HepG2 (cell line): ENCODE data around the gene CCDC69. TPM values are rescaled to one million over a fixed set of nuclear protein-coding genes. Genes with fewer than 3 reads are reported as not detected.

Experiments
- ATAC-seq: fragments of 200-7000 bp; cut with Tn5 transposase; 3 replicates; pipeline ENCODE4 v1.9.1; 2020; ENCODE audit warnings: mild to moderate bottlenecking, moderate library complexity
- BruUV-seq: library from RNA; stranded (reverse); fragments of 400-500 nt; replicated peaks from 2 replicates; lab custom pipeline; 2021; lab: Mats Ljungman, UMichigan
- CTCF ChIA-PET: fragments of 300-600 bp; formaldehyde crosslinking; extraction: SDS; loops from one replicate; lab custom pipeline; 2021; ENCODE audit warnings: low total read pairs, inconsistent platforms, low intra/inter-chr PET ratio; lab: Yijun Ruan, JAX
- POLR2A ChIA-PET: fragments of 350-600 bp; sonication (Branson Sonifier 250); formaldehyde crosslinking; loops from one replicate; lab custom pipeline; 2020; ENCODE audit warnings: antibody characterized with exemption, inconsistent platforms; lab: Yijun Ruan, JAX
- DNase-seq: peaks from one replicate; pipeline ENCODE4 v3.0.0-alpha.2; 2015; ENCODE audit warnings: low spot score
- FAIRE-seq: peaks from 3 replicates; lab custom pipeline; 2011; peaks lifted over from hg19 to GRCh38; lab: Jason Lieb, UNC
- H2AFZ ChIP-seq: one replicate; pipeline ENCODE4 v1.6.1; 2011; ENCODE audit warnings: low read length, inconsistent platforms
- H3K27ac ChIP-seq: fragments of 300-600 bp; 3 replicates; pipeline ENCODE4 v1.8.0; 2011; ENCODE audit warnings: mixed run types, mild to moderate bottlenecking, mixed read lengths, low read length, inconsistent platforms; ENCODE audit not compliant: insufficient read depth; ENCODE audit errors: extremely low read length
- H3K27me3 ChIP-seq, 2 experiments: fragments of 200-600 bp in 1 of 2; 2 replicates in 1 of 2; 3 replicates in 1 of 2; pipeline versions ENCODE4 v1.6.0 to v1.8.0; 2011; ENCODE audit warnings: low read length in 2 of 2, mild to moderate bottlenecking in 2 of 2, moderate library complexity in 2 of 2, inconsistent platforms in 1 of 2; ENCODE audit not compliant: insufficient read depth in 2 of 2, control insufficient read depth in 1 of 2
- H3K36me3 ChIP-seq, 2 experiments: fragments of 200-600 bp in 1 of 2; replicated peaks in 1 of 2; 2 replicates in 1 of 2; 3 replicates in 1 of 2; pipeline versions ENCODE4 v1.5.1 to v1.8.0; 2011; ENCODE audit warnings: low read length in 2 of 2, inconsistent platforms in 1 of 2; ENCODE audit not compliant: insufficient read depth in 2 of 2, control insufficient read depth in 1 of 2
- H3K4me1 ChIP-seq: 2 replicates; pipeline ENCODE4 v1.5.1; 2012; ENCODE audit warnings: low read length, inconsistent platforms; ENCODE audit not compliant: insufficient read depth
- H3K4me2 ChIP-seq: 2 replicates; pipeline ENCODE4 v1.6.0; 2011; ENCODE audit warnings: low read depth, low read length, inconsistent platforms
- H3K4me3 ChIP-seq, 3 experiments: fragments of 200-600 bp in 1 of 3; sonication (generic), shearing (Covaris generic) in 1 of 3; replicated peaks in 1 of 3; 2 replicates each; pipeline ENCODE4 v1.5.1; 2011 to 2016; ENCODE audit warnings: low read length in 3 of 3, inconsistent platforms in 2 of 3, low read depth in 2 of 3, mild to moderate bottlenecking in 2 of 3, control low read depth in 1 of 3, mixed read lengths in 1 of 3; ENCODE audit not compliant: insufficient read depth in 1 of 3
- H3K79me2 ChIP-seq: one replicate; pipeline ENCODE4 v1.6.1; 2011; ENCODE audit warnings: low read length, inconsistent platforms; ENCODE audit not compliant: insufficient read depth
- H3K9ac ChIP-seq: 2 replicates; pipeline ENCODE4 v1.6.0; 2011; ENCODE audit warnings: mild to moderate bottlenecking, low read depth, low read length, inconsistent platforms; ENCODE audit not compliant: insufficient read depth
- H3K9me3 ChIP-seq: 2 replicates; pipeline ENCODE4 v1.5.1; 2012; ENCODE audit warnings: mild to moderate bottlenecking, low read length
- H4K20me1 ChIP-seq: 2 replicates; pipeline ENCODE4 v1.6.0; 2011; ENCODE audit warnings: inconsistent platforms, mild to moderate bottlenecking, low read length, moderate library complexity; ENCODE audit not compliant: insufficient read depth
- AGO1 ChIP-seq: fragments of 200-400 bp; formaldehyde crosslinking; IDR thresholded peaks from 2 replicates; pipeline ENCODE4 v1.6.1; 2017; ENCODE audit warnings: mild to moderate bottlenecking, low read depth, low read length, moderate library complexity; ENCODE audit not compliant: poor library complexity, severe bottlenecking
- ATF4 ChIP-seq, 2 experiments: fragments of 450-650 bp in 1 of 2; sonication (generic) in 1 of 2; formaldehyde crosslinking; IDR thresholded peaks; 2 replicates each; pipeline versions ENCODE4 v1.5.0 to v1.8.0; 2020 to 2022; ENCODE audit warnings: mild to moderate bottlenecking in 1 of 2, missing genetic modification reagents in 1 of 2
- CHD4 ChIP-seq: fragments of 200-600 bp; sonication (generic); IDR thresholded peaks from 2 replicates; pipeline ENCODE4 v1.7.0; 2017; ENCODE audit warnings: mild to moderate bottlenecking, low read length, borderline replicate concordance
- HDAC2 ChIP-seq: sonication (generic); formaldehyde crosslinking; IDR thresholded peaks from 2 replicates; pipeline ENCODE4 v1.4.0; 2020; ENCODE audit warnings: missing genetic modification reagents
- NR2F1 ChIP-seq, 2 experiments: fragments of 450-650 bp in 1 of 2; formaldehyde crosslinking in 1 of 2; IDR thresholded peaks; 2 replicates each; pipeline versions ENCODE4 v1.5.0 to v1.6.1; 2016 to 2020; ENCODE audit warnings: mild to moderate bottlenecking in 1 of 2, missing compliant biosample characterization in 1 of 2, missing genetic modification reagents in 1 of 2, moderate library complexity in 1 of 2
- ONECUT2 ChIP-seq: sonication (generic); formaldehyde crosslinking; IDR thresholded peaks from 2 replicates; pipeline ENCODE4 v1.4.0; 2020; ENCODE audit warnings: missing genetic modification reagents
- XRCC5 ChIP-seq: fragments of 200-400 bp; formaldehyde crosslinking; optimal IDR thresholded peaks from 2 replicates; pipeline ENCODE3; 2017; ENCODE audit warnings: mild to moderate bottlenecking, low read length
- ZBTB34 ChIP-seq: sonication (generic); formaldehyde crosslinking; IDR thresholded peaks from 2 replicates; pipeline ENCODE4 v1.8.0; 2022; ENCODE audit warnings: mild to moderate bottlenecking, missing genetic modification reagents
- ZFP36 ChIP-seq: fragments of 150-350 bp; IDR thresholded peaks from 2 replicates; pipeline ENCODE4 v1.6.1; 2018; ENCODE audit warnings: borderline replicate concordance, low read length, low read depth; ENCODE audit not compliant: partially characterized antibody
- ZFP36L2 ChIP-seq: sonication (generic); formaldehyde crosslinking; IDR thresholded peaks from 2 replicates; pipeline ENCODE4 v1.4.0; 2020; ENCODE audit warnings: missing genetic modification reagents
- ZNF337 ChIP-seq: sonication (generic); formaldehyde crosslinking; IDR thresholded peaks from 2 replicates; pipeline ENCODE4 v1.5.1; 2020; ENCODE audit warnings: missing genetic modification reagents, low read depth, mild to moderate bottlenecking, borderline replicate concordance
- ZNF383 ChIP-seq: sonication (generic); formaldehyde crosslinking; IDR thresholded peaks from 2 replicates; pipeline ENCODE4 v1.4.0; 2020; ENCODE audit warnings: missing genetic modification reagents, mild to moderate bottlenecking, borderline replicate concordance
- ZNF652 ChIP-seq: IDR thresholded peaks from 2 replicates; pipeline ENCODE4 v1.6.1; 2016; ENCODE audit warnings: low read depth, borderline replicate concordance
- WGBS: methylation state at CpG from one replicate; pipeline ENCODE4 v1.1.6; 2017; ENCODE audit warnings: low lambda C conversion rate; 5-methylcytosine and 5-hydroxymethylcytosine counted together
- in situ Hi-C: cut with HindIII; loops from 2 replicates; pipeline ENCODE4 v1.10.0; 2017; ENCODE audit warnings: low pct_unique_long_range_greater_than_20kb; ENCODE audit not compliant: extremely low pct_ligation_motif_present
- intact Hi-C: fragments of 100-400 bp; cut with micrococcal nuclease; formaldehyde crosslinking; loops from one replicate; pipeline ENCODE4 v1.10.0; 2022; ENCODE audit not compliant: unreplicated experiment
- polyA plus RNA-seq, 8 experiments: library from polyadenylated mRNA; depleted of rRNA in 3 of 8; stranded (reverse) in 7 of 8; unstranded in 1 of 8; fragments of >200 nt; fragmentation: Illumina TruSeq in 4 of 8; extraction: Trizol in 4 of 8; gene quantifications; 2 replicates each; pipeline versions ENCODE4 v1.2.1 to v1.2.3, GENCODE V29; 2011 to 2016; ENCODE audit warnings: low read depth in 4 of 8, missing spikeins in 1 of 8, mixed read lengths in 1 of 8; ENCODE audit not compliant: insufficient read depth in 1 of 8
- total RNA-seq, 5 experiments: library from RNA; depleted of rRNA; stranded (reverse); fragments of >200 nt; fragmentation: Illumina TruSeq; extraction: Trizol; gene quantifications; 2 replicates each; pipeline ENCODE4 v1.2.3, GENCODE V29; 2016; ENCODE audit warnings: low read depth in 1 of 5
- TF ChIP-seq, protein P1 (sequence below): IDR thresholded peaks from 2 replicates; pipeline ENCODE4 v1.6.1; 2016; ENCODE audit warnings: control low read depth
- TF ChIP-seq, protein P2 (sequence below): IDR thresholded peaks from 2 replicates; pipeline ENCODE4 v1.6.1; 2016; ENCODE audit warnings: missing compliant biosample characterization, missing genetic modification reagents, borderline replicate concordance

CCDC69 gene
- total and polyA plus RNA-seq, 2 of the 13 experiments (the other 11 are each of a cell fraction or from before 2014, with no cell fraction given), result 12.2 to 45.2 TPM

DNA sequence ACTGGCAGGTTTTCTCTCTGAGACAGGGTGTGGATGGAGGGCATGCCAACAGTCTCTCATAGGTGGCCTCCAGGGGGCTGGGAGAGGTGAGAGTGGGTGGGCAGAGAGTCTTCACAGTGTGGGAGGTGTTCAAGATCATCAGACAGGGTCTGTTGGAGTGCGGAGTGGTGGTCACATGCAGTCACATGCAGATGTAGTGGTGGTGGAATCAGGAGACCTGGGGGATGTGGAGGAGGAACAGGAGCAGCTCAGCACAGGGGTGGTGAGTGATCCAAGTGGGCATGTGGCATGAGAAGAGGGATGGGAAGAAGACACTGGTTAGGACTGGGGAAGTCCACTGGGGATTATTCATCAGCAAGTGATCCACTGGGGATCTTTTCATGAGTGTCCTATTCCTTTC lies 34.9 kb upstream of the CCDC69 start:
- ATAC-seq (no peak; the same call in 2 of the 3 replicates), FAIRE-seq (no peak), DNase-seq (no peak)
- peaks cover 0 to 3% of the 10 kb centered on the region in 2 experiments; a peak in 3 of 5 replicates for H3K36me3 ChIP-seq
- H3K9ac ChIP-seq, result no peak overlapping the region
- H3K4me3 ChIP-seq, result no peak overlapping the region
- WGBS, result 61% methylated on average over 1 of the region's 1 CpG
- H2AFZ ChIP-seq, result no peak overlapping the region
- H3K27ac ChIP-seq, result no peak overlapping the region
- ChIA-PET POLR2A (no interaction called here), CTCF (no interaction called here)
- no TSS peak for BruUV-seq
- TF ChIP-seq ZFP36 (no peak), NR2F1 (CRISPR knock-in tag; IDR thresholded peaks at IDR 0.05) (no peak), ZFP36L2 (CRISPR knock-in tag) (no peak), HDAC2 (CRISPR knock-in tag) (no peak)
- H3K27me3 ChIP-seq, result no peaks in the 10 kb centered on the region
- H3K9me3 ChIP-seq, result no peaks in the 10 kb centered on the region
- H4K20me1 ChIP-seq, result no peaks in the 10 kb centered on the region
- peaks cover 21% of the 10 kb centered on the region for H3K4me1 ChIP-seq
- no peak overlapping the region for H3K4me2 ChIP-seq
- in situ Hi-C loops, result no loop called here
- intact Hi-C loops, result no loop called here
- H3K79me2 ChIP-seq, result peaks cover 13% of the 10 kb centered on the region

GRCh38 chr5:151258201-151258611 lies 34.3 kb upstream of the CCDC69 start:
- POLR2A ChIA-PET, result no interaction called here
- no peaks in the 10 kb centered on the region for H3K9me3 ChIP-seq
- peaks cover 0 to 3% of the 10 kb centered on the region in 2 experiments; a peak in 2 of 5 replicates for H3K36me3 ChIP-seq
- ATAC-seq (no peak), DNase-seq (no peak), FAIRE-seq (no peak)
- H3K27me3 ChIP-seq, result no peaks in the 10 kb centered on the region; a peak in 1 of 5 replicates
- 100% methylated on average over 7 of the region's 7 CpGs for WGBS
- in situ Hi-C loops, result no loop called here
- BruUV-seq, result no TSS peak
- H2AFZ ChIP-seq, result no peak overlapping the region
- H3K4me2 ChIP-seq, result no peak overlapping the region
- H4K20me1 ChIP-seq, result no peaks in the 10 kb centered on the region
- H3K79me2 ChIP-seq, result peaks cover 19% of the 10 kb centered on the region
- H3K4me1 ChIP-seq, result peaks cover 23% of the 10 kb centered on the region
- CTCF ChIA-PET, result no interaction called here
- H3K9ac ChIP-seq, result no peak overlapping the region
- intact Hi-C loops, result no loop called here
- H3K27ac ChIP-seq, result no peak overlapping the region
- no peak overlapping the region for H3K4me3 ChIP-seq
- TF ChIP-seq ZBTB34 (CRISPR knock-in tag) (no peak), ONECUT2 (no peak), CHD4 (no peak), ZNF652 (CRISPR knock-in tag) (no peak), ZNF383 (CRISPR knock-in tag) (no peak), ATF4 (CRISPR knock-in tag; IDR thresholded peaks at IDR 0.05) (no peak), XRCC5 (no peak), AGO1 (no peak), ZNF337 (CRISPR knock-in tag) (no peak)
- TF ChIP-seq, protein P1, sequence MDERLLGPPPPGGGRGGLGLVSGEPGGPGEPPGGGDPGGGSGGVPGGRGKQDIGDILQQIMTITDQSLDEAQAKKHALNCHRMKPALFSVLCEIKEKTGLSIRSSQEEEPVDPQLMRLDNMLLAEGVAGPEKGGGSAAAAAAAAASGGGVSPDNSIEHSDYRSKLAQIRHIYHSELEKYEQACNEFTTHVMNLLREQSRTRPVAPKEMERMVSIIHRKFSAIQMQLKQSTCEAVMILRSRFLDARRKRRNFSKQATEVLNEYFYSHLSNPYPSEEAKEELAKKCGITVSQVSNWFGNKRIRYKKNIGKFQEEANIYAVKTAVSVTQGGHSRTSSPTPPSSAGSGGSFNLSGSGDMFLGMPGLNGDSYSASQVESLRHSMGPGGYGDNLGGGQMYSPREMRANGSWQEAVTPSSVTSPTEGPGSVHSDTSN (CRISPR knock-in tag), result no peak
- TF ChIP-seq, protein P2, sequence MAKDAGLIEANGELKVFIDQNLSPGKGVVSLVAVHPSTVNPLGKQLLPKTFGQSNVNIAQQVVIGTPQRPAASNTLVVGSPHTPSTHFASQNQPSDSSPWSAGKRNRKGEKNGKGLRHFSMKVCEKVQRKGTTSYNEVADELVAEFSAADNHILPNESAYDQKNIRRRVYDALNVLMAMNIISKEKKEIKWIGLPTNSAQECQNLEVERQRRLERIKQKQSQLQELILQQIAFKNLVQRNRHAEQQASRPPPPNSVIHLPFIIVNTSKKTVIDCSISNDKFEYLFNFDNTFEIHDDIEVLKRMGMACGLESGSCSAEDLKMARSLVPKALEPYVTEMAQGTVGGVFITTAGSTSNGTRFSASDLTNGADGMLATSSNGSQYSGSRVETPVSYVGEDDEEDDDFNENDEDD, result no peak
